HEK293T (cell line): ENCODE data around the gene FAM181B.

Experiments used
- BHLHE40 ChIP-seq: fragments of 450-650 bp; IDR thresholded peaks from 2 replicates; pipeline ENCODE4 v1.6.1; 2016; ENCODE audit warnings: mild to moderate bottlenecking, moderate library complexity, borderline replicate concordance
- FOXK2 ChIP-seq: fragments of 450-650 bp; IDR thresholded peaks from 2 replicates; pipeline ENCODE4 v1.6.1; 2016; ENCODE audit warnings: mild to moderate bottlenecking
- FOXM1 ChIP-seq: fragments of 450-650 bp; IDR thresholded peaks from 2 replicates; pipeline ENCODE4 v1.6.1; 2017; ENCODE audit warnings: mild to moderate bottlenecking, borderline replicate concordance
- LEF1 ChIP-seq: fragments of 450-650 bp; IDR thresholded peaks from 2 replicates; pipeline ENCODE4 v1.6.1; 2017; ENCODE audit warnings: mild to moderate bottlenecking, borderline replicate concordance
- SP1 ChIP-seq: fragments of 450-650 bp; IDR thresholded peaks from 2 replicates; pipeline ENCODE4 v1.6.1; 2017
- SUZ12 ChIP-seq: fragments of 450-650 bp; IDR thresholded peaks from 2 replicates; pipeline ENCODE4 v1.6.1; 2016; ENCODE audit warnings: mild to moderate bottlenecking
- ZNF384 ChIP-seq: fragments of 450-650 bp; IDR thresholded peaks from 2 replicates; pipeline ENCODE4 v1.6.1; 2016

DNA sequence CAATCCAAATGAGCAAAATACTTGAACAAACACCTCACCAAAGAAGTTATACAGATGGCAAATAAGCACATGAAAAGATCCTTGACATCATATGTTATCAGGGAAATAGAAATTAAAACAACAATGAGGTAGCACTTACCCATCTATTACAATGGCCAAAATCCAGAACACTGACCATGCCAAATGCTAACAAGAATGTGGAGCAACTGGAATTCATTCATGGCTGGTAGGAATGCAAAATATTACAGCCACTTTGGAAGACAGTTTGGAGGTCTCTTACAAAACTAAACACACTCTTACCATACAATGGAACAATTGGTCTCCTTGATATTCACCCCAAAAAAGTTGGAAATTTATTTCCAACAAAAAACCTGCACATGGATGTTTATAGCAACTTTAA lies 19.1 kb upstream of the FAM181B start:
- TF ChIP-seq SUZ12 (no peak), LEF1 (no peak), ZNF384 (no peak), SP1 (no peak), FOXM1 (no peak), BHLHE40 (no peak), FOXK2 (no peak)
